HepG2 (cell line): ENCODE data around the gene TBCB. TPM values are rescaled to one million over a fixed set of nuclear protein-coding genes. Genes with fewer than 3 reads are reported as not detected.
A peak's percentile ranks its signal among the peaks of the same experiment; 100 is the strongest.

Experiments
- ATF6 ChIP-seq: sonication (generic); formaldehyde crosslinking; conservative IDR thresholded peaks from 2 replicates; pipeline ENCODE4 v1.4.0; 2020; ENCODE audit warnings: missing genetic modification reagents
- BRF2 ChIP-seq: sonication (generic); formaldehyde crosslinking; IDR thresholded peaks from 2 replicates; pipeline ENCODE4 v1.8.1; 2022; ENCODE audit warnings: mild to moderate bottlenecking, missing genetic modification reagents
- FOXA1 ChIP-seq, 2 experiments: fragments of 450-650 bp in 1 of 2; sonication (generic) in 1 of 2; formaldehyde crosslinking in 1 of 2; IDR thresholded peaks; 2 replicates each; pipeline versions ENCODE4 v1.4.0 to v1.6.1; 2016 to 2020; ENCODE audit warnings: missing genetic modification reagents in 1 of 2
- FOXO4 ChIP-seq: sonication (generic); formaldehyde crosslinking; conservative IDR thresholded peaks from 2 replicates; pipeline ENCODE4 v1.8.1; 2023; ENCODE audit warnings: missing genetic modification reagents
- GLMP ChIP-seq: sonication (generic); formaldehyde crosslinking; IDR thresholded peaks from 2 replicates; pipeline ENCODE4 v1.9.0; 2021; ENCODE audit warnings: missing genetic modification reagents, mild to moderate bottlenecking, borderline replicate concordance
- GPN1 ChIP-seq: sonication (generic); formaldehyde crosslinking; IDR thresholded peaks from 2 replicates; pipeline ENCODE4 v1.5.1; 2020; ENCODE audit warnings: missing genetic modification reagents, borderline replicate concordance
- MXI1 ChIP-seq: IDR thresholded peaks from 3 replicates; pipeline ENCODE4 v1.6.1; 2012; ENCODE audit warnings: low read depth, low read length, inconsistent platforms, borderline replicate concordance
- MYC ChIP-seq: sonication (generic); formaldehyde crosslinking; IDR thresholded peaks from 2 replicates; pipeline ENCODE4 v1.9.0; 2021; ENCODE audit warnings: missing genetic modification reagents, borderline replicate concordance
- POLR2A ChIP-seq, 2 experiments: IDR thresholded peaks; 2 replicates each; pipeline ENCODE4 v1.6.1; 2011; ENCODE audit warnings: low read depth in 2 of 2, low read length in 2 of 2, mild to moderate bottlenecking in 1 of 2, moderate library complexity in 1 of 2; ENCODE audit not compliant: insufficient read depth in 1 of 2
- SIX1 ChIP-seq: sonication (generic); formaldehyde crosslinking; IDR thresholded peaks from 2 replicates; pipeline ENCODE4 v1.4.0; 2020; ENCODE audit warnings: missing genetic modification reagents, borderline replicate concordance
- SP2 ChIP-seq: sonication (generic); formaldehyde crosslinking; IDR thresholded peaks from 2 replicates; pipeline ENCODE4 v1.5.1; 2020; ENCODE audit warnings: mild to moderate bottlenecking, missing genetic modification reagents
- TAF1 ChIP-seq: sonication (generic); formaldehyde crosslinking; IDR thresholded peaks from 2 replicates; pipeline ENCODE4 v1.4.0; 2020; ENCODE audit warnings: missing genetic modification reagents
- THYN1 ChIP-seq: sonication (generic); formaldehyde crosslinking; IDR thresholded peaks from 2 replicates; pipeline ENCODE4 v1.8.1; 2023; ENCODE audit warnings: low read depth, mild to moderate bottlenecking, moderate library complexity, missing genetic modification reagents, borderline replicate concordance
- ZBTB2 ChIP-seq: sonication (generic); formaldehyde crosslinking; IDR thresholded peaks from 2 replicates; pipeline ENCODE4 v1.8.0; 2022; ENCODE audit warnings: low read depth, missing genetic modification reagents
- ZKSCAN5 ChIP-seq: sonication (generic); formaldehyde crosslinking; IDR thresholded peaks from 2 replicates; pipeline ENCODE4 v1.5.1; 2020; ENCODE audit warnings: mild to moderate bottlenecking, missing genetic modification reagents
- ZNF18 ChIP-seq: sonication (generic); formaldehyde crosslinking; IDR thresholded peaks from 2 replicates; pipeline ENCODE4 v1.8.0; 2022; ENCODE audit warnings: mild to moderate bottlenecking, missing genetic modification reagents; ENCODE audit not compliant: insufficient replicate concordance
- ZNF180 ChIP-seq: sonication (generic); formaldehyde crosslinking; IDR thresholded peaks from 2 replicates; pipeline ENCODE4 v1.4.0; 2020; ENCODE audit warnings: low read depth, missing genetic modification reagents, borderline replicate concordance
- ZNF256 ChIP-seq: sonication (generic); formaldehyde crosslinking; conservative IDR thresholded peaks from 2 replicates; pipeline ENCODE4 v1.4.0; 2020; ENCODE audit warnings: missing genetic modification reagents
- ZNF317 ChIP-seq: sonication (generic); formaldehyde crosslinking; IDR thresholded peaks from 2 replicates; pipeline ENCODE4 v1.5.0; 2020; ENCODE audit warnings: mild to moderate bottlenecking, missing genetic modification reagents
- ZSCAN9 ChIP-seq: IDR thresholded peaks from 2 replicates; pipeline ENCODE4 v1.6.1; 2016; ENCODE audit warnings: borderline replicate concordance
- polyA plus RNA-seq, 8 experiments: library from polyadenylated mRNA; depleted of rRNA in 3 of 8; stranded (reverse) in 7 of 8; unstranded in 1 of 8; fragments of >200 nt; fragmentation: Illumina TruSeq in 4 of 8; extraction: Trizol in 4 of 8; gene quantifications; 2 replicates each; pipeline versions ENCODE4 v1.2.1 to v1.2.3, GENCODE V29; 2011 to 2016; ENCODE audit warnings: low read depth in 4 of 8, missing spikeins in 1 of 8, mixed read lengths in 1 of 8; ENCODE audit not compliant: insufficient read depth in 1 of 8
- total RNA-seq, 5 experiments: library from RNA; depleted of rRNA; stranded (reverse); fragments of >200 nt; fragmentation: Illumina TruSeq; extraction: Trizol; gene quantifications; 2 replicates each; pipeline ENCODE4 v1.2.3, GENCODE V29; 2016; ENCODE audit warnings: low read depth in 1 of 5

TBCB gene
- total and polyA plus RNA-seq, 2 of the 13 experiments (the other 11 are each of a cell fraction or from before 2014, with no cell fraction given): 271 to 276 TPM

GRCh38 chr19:36115453-36116343 is at the start of gene TBCB (continued):
- TF ChIP-seq BRF2: no peak
- no peak for TF ChIP-seq ZNF256
- TF ChIP-seq ZNF180: no peak
- no peak for TF ChIP-seq GPN1 (CRISPR knock-in tag)
- no peak for TF ChIP-seq ATF6
- no peak for TF ChIP-seq SP2
- no peak for TF ChIP-seq THYN1 (CRISPR knock-in tag)
- TF ChIP-seq MYC (CRISPR knock-in tag): no peak
- no peak for TF ChIP-seq GLMP (CRISPR knock-in tag)
- peak; percentile 37 for TF ChIP-seq ZNF18 (CRISPR knock-in tag)
- TF ChIP-seq ZKSCAN5 (CRISPR knock-in tag): no peak
- no peak for TF ChIP-seq FOXO4 (CRISPR knock-in tag)
- peak; percentile 59 to 60; a peak in 3 of 4 replicates for TF ChIP-seq POLR2A (IDR thresholded peaks at IDR 0.05; ENCODE audit: insufficient read depth in 1 of 2, low read depth in 2 of 2, low read length in 2 of 2)
- no peak for TF ChIP-seq FOXA1 (IDR thresholded peaks at IDR 0.05)
- no peak for TF ChIP-seq FOXA1 (CRISPR knock-in tag; IDR thresholded peaks at IDR 0.05)
- peak; percentile 34; the same call in 1 of the 3 replicates for TF ChIP-seq MXI1
- no peak; the same call in none of the 2 replicates for TF ChIP-seq TAF1
- peak; percentile 18; the same call in 1 of the 2 replicates for TF ChIP-seq ZBTB2
- 0 out of 2 replicates have a peak, but pooled peaks have one; percentile 29 for TF ChIP-seq ZNF317 (CRISPR knock-in tag)
- no peak for TF ChIP-seq ZSCAN9 (CRISPR knock-in tag)
- TF ChIP-seq SIX1: no peak
